Esophagus squamous epithelium (tissue), 5 donors: ENCODE data around the gene RO60. TPM values are rescaled to one million over a fixed set of nuclear protein-coding genes. Genes with fewer than 3 reads are reported as not detected.

Source experiments
- DNase-seq: peaks from one replicate; lab custom pipeline; 2025; lab: John Stamatoyannopoulos, UW
- H3K27ac ChIP-seq, 4 donors: fragments of 200-600 bp; sonication (generic); one replicate each; pipeline ENCODE4 v1.5.1; 2016 to 2019; ENCODE audit warnings: mild to moderate bottlenecking in 1 of 4
- H3K27me3 ChIP-seq, 4 donors: fragments of 200-600 bp; sonication (generic); 1 replicate in 3 of 4; 2 replicates in 1 of 4; pipeline versions ENCODE4 v1.5.1 to v1.6.0; 2017 to 2021; ENCODE audit warnings: antibody characterized with exemption in 1 of 4
- H3K36me3 ChIP-seq, 3 donors: fragments of 200-600 bp; sonication (generic); one replicate each; pipeline ENCODE4 v1.5.1; 2016 to 2019
- H3K4me1 ChIP-seq, 3 donors: fragments of 200-600 bp; sonication (generic); one replicate each; pipeline ENCODE4 v1.5.1; 2017 to 2019
- H3K4me3 ChIP-seq, 4 donors: fragments of 200-600 bp; sonication (generic); 1 replicate in 3 of 4; 2 replicates in 1 of 4; pipeline ENCODE4 v1.5.1; 2016 to 2019; ENCODE audit warnings: mild to moderate bottlenecking in 2 of 4, moderate library complexity in 1 of 4
- H3K9me3 ChIP-seq, 3 donors: fragments of 200-600 bp; sonication (generic); one replicate each; pipeline ENCODE4 v1.5.1; 2016 to 2019
- POLR2A ChIP-seq, 4 donors: fragments of 450-650 bp; IDR thresholded peaks; one replicate each; pipeline ENCODE4 v1.6.1; 2017; ENCODE audit warnings: antibody characterized with exemption in 4 of 4, mild to moderate bottlenecking in 4 of 4, moderate library complexity in 3 of 4
- WGBS, 2 donors: methylation state at CpG; one replicate each; pipeline ENCODE4 v1.1.5; 2018; 5-methylcytosine and 5-hydroxymethylcytosine counted together
- intact Hi-C: fragments of 100-400 bp; cut with DNase I; formaldehyde crosslinking; loops from one replicate; pipeline ENCODE4 v1.15.0; 2022
- total RNA-seq, 4 donors: library from RNA; depleted of rRNA; stranded (reverse); fragments of >200 nt; gene quantifications; one replicate each; pipeline ENCODE4 v1.1.0, GENCODE V29; 2016
- TF ChIP-seq, protein P1 (sequence below), 6 experiments: fragments of 450-650 bp in 4 of 6; fragments of 200-600 bp in 2 of 6; sonication (generic) in 2 of 6; IDR thresholded peaks; one replicate each; pipeline ENCODE4 v1.5.1; 2016 to 2019; ENCODE audit warnings: antibody characterized with exemption in 6 of 6, mild to moderate bottlenecking in 4 of 6, moderate library complexity in 4 of 6
- donor health status: DM: yes; HTN: yes; CAD: no.

Gene RO60
- total RNA-seq, 4 donors from 2014 or later, result 29.2 to 91.0 (median 41.7) TPM

DNA sequence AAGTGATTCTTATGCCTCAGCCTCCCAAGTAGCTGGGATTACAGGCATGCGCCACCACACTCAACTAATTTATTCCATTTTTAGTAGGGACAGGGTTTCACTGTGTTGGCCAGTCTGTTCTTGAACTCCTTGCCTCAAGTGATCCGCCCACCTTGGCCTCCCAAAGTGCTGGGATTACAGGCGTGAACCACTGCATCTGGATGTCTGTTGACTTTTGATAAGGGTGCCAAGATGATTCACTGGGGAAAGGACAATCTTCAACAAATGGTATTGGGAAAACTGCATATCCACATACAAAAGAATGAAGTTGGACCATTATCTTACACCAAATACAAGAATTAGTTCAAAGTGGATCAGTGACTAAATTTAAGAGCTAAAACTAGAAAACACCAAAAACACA lies 19.8 kb downstream of the RO60 start:
- no peak overlapping the region for H3K4me3 ChIP-seq
- no peak overlapping the region for H3K27ac ChIP-seq
- no peaks in the 10 kb centered on the region for H3K9me3 ChIP-seq
- no peak for TF ChIP-seq POLR2A (IDR thresholded peaks at IDR 0.05)
- TF ChIP-seq, protein P1, sequence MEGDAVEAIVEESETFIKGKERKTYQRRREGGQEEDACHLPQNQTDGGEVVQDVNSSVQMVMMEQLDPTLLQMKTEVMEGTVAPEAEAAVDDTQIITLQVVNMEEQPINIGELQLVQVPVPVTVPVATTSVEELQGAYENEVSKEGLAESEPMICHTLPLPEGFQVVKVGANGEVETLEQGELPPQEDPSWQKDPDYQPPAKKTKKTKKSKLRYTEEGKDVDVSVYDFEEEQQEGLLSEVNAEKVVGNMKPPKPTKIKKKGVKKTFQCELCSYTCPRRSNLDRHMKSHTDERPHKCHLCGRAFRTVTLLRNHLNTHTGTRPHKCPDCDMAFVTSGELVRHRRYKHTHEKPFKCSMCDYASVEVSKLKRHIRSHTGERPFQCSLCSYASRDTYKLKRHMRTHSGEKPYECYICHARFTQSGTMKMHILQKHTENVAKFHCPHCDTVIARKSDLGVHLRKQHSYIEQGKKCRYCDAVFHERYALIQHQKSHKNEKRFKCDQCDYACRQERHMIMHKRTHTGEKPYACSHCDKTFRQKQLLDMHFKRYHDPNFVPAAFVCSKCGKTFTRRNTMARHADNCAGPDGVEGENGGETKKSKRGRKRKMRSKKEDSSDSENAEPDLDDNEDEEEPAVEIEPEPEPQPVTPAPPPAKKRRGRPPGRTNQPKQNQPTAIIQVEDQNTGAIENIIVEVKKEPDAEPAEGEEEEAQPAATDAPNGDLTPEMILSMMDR (IDR thresholded peaks at IDR 0.05), result no peak
- H3K36me3 ChIP-seq, result peaks cover 0 to 81% (median 20%) of the 10 kb centered on the region in 3 donors
- H3K27me3 ChIP-seq, result no peaks in the 10 kb centered on the region
- intact Hi-C loops, result no loop called here
- no peaks in the 10 kb centered on the region for H3K4me1 ChIP-seq
- DNase-seq, result no peak
- WGBS, 2 donors, result 93 to 100% methylated on average over 1 to 3 of the region's 3 CpGs

DNA sequence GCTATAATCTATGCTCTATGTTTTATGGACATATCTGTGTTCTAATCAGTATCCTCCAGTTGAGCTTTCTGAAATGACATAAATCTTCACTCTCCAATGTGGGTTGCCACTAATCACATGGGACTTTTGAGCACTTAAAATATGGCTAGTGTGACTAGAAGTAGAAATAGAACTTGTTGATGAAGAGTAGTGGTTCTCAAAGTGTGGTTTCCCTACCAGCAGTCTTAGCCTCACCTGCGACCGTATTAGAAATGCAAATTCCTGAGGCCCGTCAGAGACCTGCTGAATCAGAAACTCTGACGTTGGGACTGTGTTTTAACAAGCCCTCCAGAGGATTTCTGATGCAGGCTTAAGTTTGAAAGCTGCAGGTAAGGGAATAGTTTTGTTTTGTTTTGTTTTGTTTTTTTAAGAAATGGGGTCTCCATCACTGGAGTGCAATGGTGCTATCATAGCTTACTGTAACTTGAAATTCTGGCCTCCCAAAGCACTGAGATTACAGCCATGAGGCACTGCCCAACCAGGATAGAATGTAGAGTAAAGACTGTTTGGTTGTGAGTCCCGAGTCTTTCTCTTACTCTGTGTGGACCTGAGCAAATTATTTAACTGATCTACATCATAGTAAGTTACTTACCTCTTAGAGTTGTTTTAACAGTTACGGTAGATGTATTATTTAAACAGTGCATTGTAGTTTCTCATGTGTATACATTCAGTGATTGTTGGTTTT lies 24.1 kb downstream of the RO60 start:
- H3K4me1 ChIP-seq, result no peaks in the 10 kb centered on the region
- no peaks in the 10 kb centered on the region for H3K27me3 ChIP-seq
- 69 to 72% methylated on average over 6 of the region's 6 CpGs for WGBS, 2 donors
- H3K36me3 ChIP-seq, result peaks cover 0 to 84% (median 17%) of the 10 kb centered on the region in 3 donors
- no peak overlapping the region for H3K27ac ChIP-seq
- TF ChIP-seq, protein P1 (IDR thresholded peaks at IDR 0.05), result no peak
- no peak for TF ChIP-seq POLR2A (IDR thresholded peaks at IDR 0.05)
- intact Hi-C loops, result no loop called here
- no peak overlapping the region for H3K4me3 ChIP-seq
- DNase-seq, result no peak
- H3K9me3 ChIP-seq, result no peaks in the 10 kb centered on the region

DNA sequence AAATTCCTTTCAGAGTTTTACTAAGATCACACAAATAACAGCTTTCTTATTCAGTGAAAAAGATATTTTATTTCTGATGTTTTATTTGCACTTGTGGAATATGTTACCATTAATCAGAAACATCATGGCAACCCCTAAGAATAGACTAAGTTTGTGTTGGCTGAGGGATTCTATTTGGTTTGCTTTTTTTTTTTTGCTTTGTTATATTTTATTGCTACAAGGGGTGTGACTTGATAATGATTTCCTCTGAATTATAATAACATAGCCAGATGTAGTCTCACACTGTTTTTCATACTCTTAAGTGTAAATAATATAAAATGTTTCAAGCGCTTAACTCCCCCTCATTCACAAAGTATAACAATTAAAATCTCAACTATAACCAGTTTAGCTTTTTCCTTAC lies 25.9 kb downstream of the RO60 start:
- H3K4me3 ChIP-seq, result no peak overlapping the region
- peaks cover 0 to 73% (median 17%) of the 10 kb centered on the region in 3 donors for H3K36me3 ChIP-seq
- no peak for TF ChIP-seq POLR2A (IDR thresholded peaks at IDR 0.05)
- TF ChIP-seq, protein P1 (IDR thresholded peaks at IDR 0.05), result no peak
- DNase-seq, result no peak
- WGBS, 2 donors, result 80 to 89% methylated on average over 1 of the region's 1 CpG
- intact Hi-C loops, result no loop called here
- H3K27ac ChIP-seq, result no peak overlapping the region
- no peaks in the 10 kb centered on the region for H3K9me3 ChIP-seq
- H3K4me1 ChIP-seq, result no peaks in the 10 kb centered on the region
- no peaks in the 10 kb centered on the region for H3K27me3 ChIP-seq

DNA sequence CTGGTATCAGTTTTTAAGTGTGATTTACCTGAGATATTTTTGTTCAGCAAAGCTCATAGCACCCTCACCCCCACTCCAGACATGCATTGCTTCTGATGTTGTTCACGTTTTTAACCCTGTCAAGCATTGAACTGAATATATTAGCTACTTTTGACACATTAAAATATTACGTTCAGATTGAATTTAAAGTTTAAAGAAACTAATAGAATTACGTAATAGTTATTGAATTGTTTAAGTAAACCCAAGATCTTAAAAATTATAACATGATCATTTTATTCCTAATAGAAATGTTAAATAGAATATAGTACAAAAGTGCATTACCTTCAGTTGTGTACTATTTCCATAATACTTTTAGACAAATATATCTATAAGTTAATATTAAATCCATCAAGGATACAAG lies 26.9 kb downstream of the RO60 start:
- H3K27ac ChIP-seq, result no peak overlapping the region
- H3K4me3 ChIP-seq, result no peak overlapping the region
- no peak for TF ChIP-seq POLR2A (IDR thresholded peaks at IDR 0.05)
- TF ChIP-seq, protein P1 (IDR thresholded peaks at IDR 0.05), result no peak
- intact Hi-C loops, result no loop called here
- H3K4me1 ChIP-seq, result no peaks in the 10 kb centered on the region
- no peaks in the 10 kb centered on the region for H3K27me3 ChIP-seq
- 85 to 88% methylated on average over 3 of the region's 3 CpGs for WGBS, 2 donors
- H3K9me3 ChIP-seq, result no peaks in the 10 kb centered on the region
- DNase-seq, result no peak
- H3K36me3 ChIP-seq, result peaks cover 0 to 73% (median 17%) of the 10 kb centered on the region in 3 donors

DNA sequence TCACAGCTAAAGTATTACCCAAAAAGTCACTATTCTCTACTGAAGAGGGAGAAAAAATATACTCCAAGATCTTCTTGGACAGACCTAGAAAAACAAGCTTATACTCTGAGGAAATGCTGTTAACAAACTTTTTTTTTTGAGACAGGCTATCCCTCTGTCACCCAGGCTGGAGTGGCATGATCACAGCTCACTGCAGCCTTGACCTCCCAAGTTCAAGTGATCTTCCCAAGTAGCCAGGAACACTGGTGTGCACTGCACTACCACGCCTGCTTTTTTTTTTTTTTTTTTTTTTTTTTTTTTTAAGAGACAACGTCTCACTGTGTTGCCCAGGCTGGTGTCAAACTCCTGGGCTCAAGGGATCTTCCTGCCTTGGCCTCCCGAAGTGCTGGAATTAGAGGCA lies 28.5 kb downstream of the RO60 start:
- Histone ChIP-seq H3K4me3 (no peak overlapping the region), H3K27me3 (no peaks in the 10 kb centered on the region), H3K9me3 (no peaks in the 10 kb centered on the region), H3K4me1 (no peaks in the 10 kb centered on the region), H3K36me3 (peaks cover 0 to 71% (median 11%) of the 10 kb centered on the region in 3 donors), H3K27ac (no peak overlapping the region)
- intact Hi-C loops, result no loop called here
- DNase-seq, result no peak
- TF ChIP-seq, protein P1 (IDR thresholded peaks at IDR 0.05), result no peak
- TF ChIP-seq POLR2A (IDR thresholded peaks at IDR 0.05), result no peak
- 84 to 87% methylated on average over 1 to 2 of the region's 3 CpGs for WGBS, 2 donors
